OCI-LY3 (cell line): ENCODE data around the gene ARHGAP6.

ENCODE experiments used
- H2AFZ ChIP-seq: fragments of 200-600, 300-600 bp; shearing (Covaris generic); 2 replicates; pipeline ENCODE4 v1.6.0; 2014; ENCODE audit warnings: antibody characterized with exemption, low read depth, low read length
- H3K27ac ChIP-seq: fragments of 200-600, 300-600 bp; sonication (generic); 2 replicates; pipeline ENCODE4 v1.5.1; 2014; ENCODE audit warnings: mild to moderate bottlenecking, low read length, moderate library complexity, mixed read lengths
- H3K27me3 ChIP-seq: fragments of 200-600, 300-600 bp; sonication (generic); 2 replicates; pipeline ENCODE4 v1.6.1; 2014; ENCODE audit warnings: low read depth, low read length, mixed read lengths
- H3K36me3 ChIP-seq: fragments of 200-600, 300-600 bp; sonication (generic); replicated peaks from 2 replicates; pipeline ENCODE3; 2014; ENCODE audit warnings: low read depth, low read length, mixed read lengths
- H3K4me1 ChIP-seq: fragments of 300-600, 200-600 bp; sonication (generic); 2 replicates; pipeline ENCODE4 v1.6.1; 2014; ENCODE audit warnings: low read length, mixed read lengths
- H3K4me2 ChIP-seq: fragments of 200-600, 300-600 bp; sonication (generic); 2 replicates; pipeline ENCODE4 v1.6.1; 2014; ENCODE audit warnings: low read length, mixed read lengths
- H3K4me3 ChIP-seq: fragments of 300-600, 200-600 bp; sonication (generic); 2 replicates; pipeline ENCODE4 v1.5.1; 2014; ENCODE audit warnings: antibody characterized with exemption, mild to moderate bottlenecking, low read length, moderate library complexity
- H3K79me2 ChIP-seq: fragments of 300-600, 200-600 bp; shearing (Covaris generic); 2 replicates; pipeline ENCODE4 v1.6.1; 2014; ENCODE audit warnings: mild to moderate bottlenecking, low read length, mixed read lengths
- H3K9ac ChIP-seq: fragments of 300-600, 200-600 bp; shearing (Covaris generic); 2 replicates; pipeline ENCODE4 v1.6.0; 2014; ENCODE audit warnings: mild to moderate bottlenecking, low read length, moderate library complexity
- H3K9me3 ChIP-seq: fragments of 200-600, 300-600 bp; shearing (Covaris generic); 2 replicates; pipeline ENCODE4 v1.6.1; 2014; ENCODE audit warnings: low read length, mixed read lengths; ENCODE audit not compliant: insufficient read depth
- H4K20me1 ChIP-seq: fragments of 200-600, 300-600 bp; sonication (generic); 2 replicates; pipeline ENCODE4 v1.6.1; 2016; ENCODE audit warnings: low read length, mixed read lengths; ENCODE audit not compliant: insufficient read depth
- CTCF ChIP-seq: fragments of 200-600, 300-600 bp; sonication (generic); IDR thresholded peaks from 2 replicates; pipeline ENCODE4 v1.5.1; 2014; ENCODE audit warnings: antibody characterized with exemption, low read length, low read depth
- EZH2phosphoT487 ChIP-seq: fragments of 200-600 bp; shearing (Covaris generic); IDR thresholded peaks from 2 replicates; pipeline ENCODE4 v1.6.1; 2018; ENCODE audit warnings: antibody characterized with exemption, mixed run types, low read depth

ARHGAP6 gene

DNA sequence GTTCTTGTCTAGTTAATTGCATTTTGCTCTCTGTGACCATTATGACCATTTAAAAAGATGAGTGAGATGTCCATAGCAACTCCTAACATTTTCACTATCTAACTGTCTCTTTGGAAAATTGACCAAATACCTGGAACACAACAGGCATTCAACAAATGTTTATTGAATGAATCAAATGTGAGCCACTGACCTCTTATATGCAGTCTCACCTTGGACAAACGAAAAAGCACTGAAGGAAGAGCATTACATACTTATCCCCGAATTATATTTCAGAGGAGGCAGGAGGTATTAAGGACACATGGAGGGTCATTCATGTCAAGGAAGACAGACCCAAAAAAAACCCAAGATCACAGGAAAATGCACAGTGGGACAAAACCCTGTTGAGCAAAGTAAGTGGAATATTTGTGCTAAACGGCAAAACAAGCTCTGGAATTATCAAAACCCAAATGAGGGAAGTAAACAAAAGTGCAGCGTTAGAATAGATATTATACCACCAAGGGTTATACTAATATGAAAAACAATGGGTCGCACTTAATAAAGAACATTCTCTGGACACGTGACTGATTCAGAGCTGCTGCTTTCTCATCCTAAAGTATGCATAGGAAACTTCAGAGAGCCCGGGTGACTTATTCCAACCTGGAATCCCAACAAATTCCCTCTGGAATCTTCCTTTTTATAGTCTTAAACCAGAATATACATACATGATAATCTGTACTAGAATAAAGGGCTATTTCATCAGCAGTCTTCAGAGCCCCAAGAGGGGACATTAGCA is 240.6 kb downstream of the ARHGAP6 start:
- no peak overlapping the region for H2AFZ ChIP-seq
- H3K9ac ChIP-seq, result no peak overlapping the region
- H4K20me1 ChIP-seq, result no peaks in the 10 kb centered on the region
- TF ChIP-seq EZH2phosphoT487 (no peak), CTCF (no peak)
- no peaks in the 10 kb centered on the region for H3K36me3 ChIP-seq
- no peaks in the 10 kb centered on the region for H3K27me3 ChIP-seq
- no peaks in the 10 kb centered on the region for H3K9me3 ChIP-seq
- H3K4me1 ChIP-seq, result no peaks in the 10 kb centered on the region
- H3K79me2 ChIP-seq, result no peaks in the 10 kb centered on the region
- no peak overlapping the region for H3K4me2 ChIP-seq
- no peak overlapping the region for H3K27ac ChIP-seq
- H3K4me3 ChIP-seq, result no peak overlapping the region

- no peak for TF ChIP-seq EZH2phosphoT487
- Histone ChIP-seq H3K36me3 (no peaks in the 10 kb centered on the region), H3K27ac (no peak overlapping the region), H3K4me1 (no peaks in the 10 kb centered on the region), H3K27me3 (no peaks in the 10 kb centered on the region), H3K9ac (no peak overlapping the region), H3K4me2 (no peak overlapping the region), H3K79me2 (no peaks in the 10 kb centered on the region), H3K9me3 (no peaks in the 10 kb centered on the region), H4K20me1 (no peaks in the 10 kb centered on the region), H3K4me3 (no peak overlapping the region), H2AFZ (no peak overlapping the region)
These were observed 241.8 kb downstream of the ARHGAP6 start for GRCh38 chrX:11423949-11424348.

GRCh38 chrX:11423362-11423818 is 242.3 kb downstream of the ARHGAP6 start:
- Histone ChIP-seq H3K27me3 (no peaks in the 10 kb centered on the region), H3K4me2 (no peak overlapping the region), H3K27ac (no peak overlapping the region), H3K36me3 (no peaks in the 10 kb centered on the region), H3K4me3 (no peak overlapping the region), H3K79me2 (no peaks in the 10 kb centered on the region), H4K20me1 (no peaks in the 10 kb centered on the region), H3K9ac (no peak overlapping the region), H2AFZ (no peak overlapping the region), H3K4me1 (no peaks in the 10 kb centered on the region), H3K9me3 (no peaks in the 10 kb centered on the region)
- TF ChIP-seq EZH2phosphoT487 (no peak), CTCF (no peak)

GRCh38 chrX:11422525-11422857 is 243.2 kb downstream of the ARHGAP6 start:
- no peak overlapping the region for H3K4me3 ChIP-seq
- no peaks in the 10 kb centered on the region for H3K9me3 ChIP-seq
- no peaks in the 10 kb centered on the region for H3K79me2 ChIP-seq
- H3K9ac ChIP-seq, result no peak overlapping the region
- H3K36me3 ChIP-seq, result no peaks in the 10 kb centered on the region
- no peaks in the 10 kb centered on the region for H4K20me1 ChIP-seq
- H3K27ac ChIP-seq, result no peak overlapping the region
- TF ChIP-seq CTCF (no peak), EZH2phosphoT487 (no peak)
- H2AFZ ChIP-seq, result no peak overlapping the region
- H3K4me2 ChIP-seq, result no peak overlapping the region
- no peaks in the 10 kb centered on the region for H3K4me1 ChIP-seq
- H3K27me3 ChIP-seq, result no peaks in the 10 kb centered on the region
